HepG2 (cell line): ENCODE results near the gene PPCDC. TPM values are rescaled to one million over a fixed set of nuclear protein-coding genes. Genes with fewer than 3 reads are reported as not detected.

Experiments used
- ADNP ChIP-seq: sonication (generic); formaldehyde crosslinking; IDR thresholded peaks from 2 replicates; pipeline ENCODE4 v1.4.0; 2020; ENCODE audit warnings: missing genetic modification reagents
- CREBL2 ChIP-seq: sonication (generic); formaldehyde crosslinking; IDR thresholded peaks from 2 replicates; pipeline ENCODE4 v1.8.1; 2023; ENCODE audit warnings: missing genetic modification reagents, mild to moderate bottlenecking, borderline replicate concordance
- FOXA3 ChIP-seq: IDR thresholded peaks from 2 replicates; pipeline ENCODE4 v1.6.1; 2016; ENCODE audit warnings: missing genetic modification reagents, missing compliant biosample characterization
- ISX ChIP-seq: sonication (generic); formaldehyde crosslinking; conservative IDR thresholded peaks from 2 replicates; pipeline ENCODE4 v1.5.0; 2020; ENCODE audit warnings: missing genetic modification reagents
- NAIF1 ChIP-seq: sonication (generic); formaldehyde crosslinking; IDR thresholded peaks from 2 replicates; pipeline ENCODE4 v1.5.0; 2020; ENCODE audit warnings: mild to moderate bottlenecking, missing genetic modification reagents, borderline replicate concordance
- NFE2L1 ChIP-seq: sonication (generic); formaldehyde crosslinking; IDR thresholded peaks from 2 replicates; pipeline ENCODE4 v1.4.0; 2020; ENCODE audit warnings: missing genetic modification reagents, mild to moderate bottlenecking, borderline replicate concordance
- NFE2L2 ChIP-seq: fragments of 150-350 bp; IDR thresholded peaks from 2 replicates; pipeline ENCODE4 v1.6.1; 2014; ENCODE audit warnings: low read length
- NFKBIZ ChIP-seq: IDR thresholded peaks from 2 replicates; pipeline ENCODE4 v1.6.1; 2018; ENCODE audit warnings: missing genetic modification reagents, missing compliant biosample characterization
- NR0B2 ChIP-seq: sonication (generic); formaldehyde crosslinking; IDR thresholded peaks from 2 replicates; pipeline ENCODE4 v1.4.0; 2020; ENCODE audit warnings: mild to moderate bottlenecking, missing genetic modification reagents
- RXRB ChIP-seq: IDR thresholded peaks from 2 replicates; pipeline ENCODE4 v1.6.1; 2016; ENCODE audit warnings: borderline replicate concordance, missing genetic modification reagents, missing compliant biosample characterization
- SCMH1 ChIP-seq: sonication (generic); formaldehyde crosslinking; IDR thresholded peaks from 2 replicates; pipeline ENCODE4 v1.9.0; 2021; ENCODE audit warnings: missing genetic modification reagents, mild to moderate bottlenecking, borderline replicate concordance
- SOX6 ChIP-seq, 2 experiments: fragments of 450-650 bp in 1 of 2; sonication (generic) in 1 of 2; formaldehyde crosslinking in 1 of 2; IDR thresholded peaks; 2 replicates each; pipeline versions ENCODE4 v1.4.0 to v1.6.1; 2017 to 2020; ENCODE audit warnings: antibody characterized with exemption in 1 of 2, mild to moderate bottlenecking in 1 of 2, missing genetic modification reagents in 1 of 2
- SRY ChIP-seq: sonication (generic); formaldehyde crosslinking; IDR thresholded peaks from 2 replicates; pipeline ENCODE4 v1.8.0; 2022; ENCODE audit warnings: mild to moderate bottlenecking, missing genetic modification reagents
- TERF1 ChIP-seq: sonication (generic); formaldehyde crosslinking; IDR thresholded peaks from 2 replicates; pipeline ENCODE4 v1.8.0; 2022; ENCODE audit warnings: mild to moderate bottlenecking, missing genetic modification reagents, moderate library complexity
- UBTF ChIP-seq: sonication (generic); formaldehyde crosslinking; IDR thresholded peaks from 2 replicates; pipeline ENCODE4 v1.4.0; 2020; ENCODE audit warnings: mild to moderate bottlenecking, missing genetic modification reagents
- ZFP36L2 ChIP-seq: sonication (generic); formaldehyde crosslinking; IDR thresholded peaks from 2 replicates; pipeline ENCODE4 v1.4.0; 2020; ENCODE audit warnings: missing genetic modification reagents
- ZNF136 ChIP-seq: sonication (generic); formaldehyde crosslinking; IDR thresholded peaks from 2 replicates; pipeline ENCODE4 v1.8.1; 2022; ENCODE audit warnings: low read depth, mild to moderate bottlenecking, moderate library complexity, missing genetic modification reagents
- ZNF20 ChIP-seq: sonication (generic); formaldehyde crosslinking; IDR thresholded peaks from 2 replicates; pipeline ENCODE4 v1.4.0; 2020; ENCODE audit warnings: mild to moderate bottlenecking, moderate library complexity, missing genetic modification reagents
- ZNF496 ChIP-seq: sonication (generic); formaldehyde crosslinking; IDR thresholded peaks from 2 replicates; pipeline ENCODE4 v1.8.1; 2023; ENCODE audit warnings: mild to moderate bottlenecking, moderate library complexity, missing genetic modification reagents; ENCODE audit not compliant: insufficient replicate concordance
- ZNF546 ChIP-seq: sonication (generic); formaldehyde crosslinking; conservative IDR thresholded peaks from 2 replicates; pipeline ENCODE4 v1.8.1; 2023; ENCODE audit warnings: mild to moderate bottlenecking, missing genetic modification reagents
- ZNF569 ChIP-seq: sonication (generic); formaldehyde crosslinking; IDR thresholded peaks from 2 replicates; pipeline ENCODE4 v1.5.0; 2020; ENCODE audit warnings: mild to moderate bottlenecking, missing genetic modification reagents, moderate library complexity, borderline replicate concordance
- ZNF670 ChIP-seq: sonication (generic); formaldehyde crosslinking; IDR thresholded peaks from 2 replicates; pipeline ENCODE4 v1.8.0; 2022; ENCODE audit warnings: mild to moderate bottlenecking, missing genetic modification reagents, borderline replicate concordance
- ZNF672 ChIP-seq: sonication (generic); formaldehyde crosslinking; IDR thresholded peaks from 2 replicates; pipeline ENCODE4 v1.8.1; 2022; ENCODE audit warnings: missing genetic modification reagents
- polyA plus RNA-seq, 8 experiments: library from polyadenylated mRNA; depleted of rRNA in 3 of 8; stranded (reverse) in 7 of 8; unstranded in 1 of 8; fragments of >200 nt; fragmentation: Illumina TruSeq in 4 of 8; extraction: Trizol in 4 of 8; gene quantifications; 2 replicates each; pipeline versions ENCODE4 v1.2.1 to v1.2.3, GENCODE V29; 2011 to 2016; ENCODE audit warnings: low read depth in 4 of 8, missing spikeins in 1 of 8, mixed read lengths in 1 of 8; ENCODE audit not compliant: insufficient read depth in 1 of 8
- total RNA-seq, 5 experiments: library from RNA; depleted of rRNA; stranded (reverse); fragments of >200 nt; fragmentation: Illumina TruSeq; extraction: Trizol; gene quantifications; 2 replicates each; pipeline ENCODE4 v1.2.3, GENCODE V29; 2016; ENCODE audit warnings: low read depth in 1 of 5

The PPCDC gene
- total and polyA plus RNA-seq, 2 of the 13 experiments (the other 11 are each of a cell fraction or from before 2014, with no cell fraction given), result 12.3 to 12.8 TPM

- TF ChIP-seq ZNF496 (no peak), ZNF672 (no peak), SRY (CRISPR knock-in tag) (no peak), RXRB (no peak), ZFP36L2 (CRISPR knock-in tag) (no peak), ZNF20 (CRISPR knock-in tag) (no peak), FOXA3 (no peak), NFE2L1 (no peak), ZNF569 (CRISPR knock-in tag) (no peak), NR0B2 (CRISPR knock-in tag) (no peak), NFKBIZ (CRISPR knock-in tag) (no peak), SCMH1 (CRISPR knock-in tag) (no peak), ZNF670 (CRISPR knock-in tag) (0 out of 2 replicates have a peak, but pooled peaks have one; percentile 17), NFE2L2 (no peak), ZNF546 (CRISPR knock-in tag) (no peak), ZNF136 (CRISPR knock-in tag) (no peak), UBTF (CRISPR knock-in tag) (peak; percentile 60), TERF1 (no peak), CREBL2 (no peak), ADNP (CRISPR knock-in tag) (no peak), NAIF1 (CRISPR knock-in tag) (no peak), ISX (CRISPR knock-in tag) (no peak), SOX6 (IDR thresholded peaks at IDR 0.05) (no peak), SOX6 (CRISPR knock-in tag; IDR thresholded peaks at IDR 0.05) (no peak; the same call in 1 of the 2 replicates)
Observed at GRCh38 chr15:74995779-74996765, 27.3 kb upstream of the PPCDC start (continued).
